Hepatocyte (in vitro differentiated cells): ENCODE measurements around the gene SORBS2. TPM values are rescaled to one million over a fixed set of nuclear protein-coding genes. Genes with fewer than 3 reads are reported as not detected.
A peak's percentile ranks its signal among the peaks of the same experiment; 100 is the strongest.

Source experiments
- DNase-seq: peaks from one replicate; pipeline ENCODE4 v3.0.0-alpha.2; 2016; ENCODE audit warnings: low spot score
- H2AFZ ChIP-seq: fragments of 200-600 bp; sonication (generic); 2 replicates; pipeline ENCODE4 v1.6.0; 2016; ENCODE audit warnings: antibody characterized with exemption, mild to moderate bottlenecking
- H3K27ac ChIP-seq: fragments of 200-600 bp; sonication (generic); 2 replicates; pipeline ENCODE4 v1.5.1; 2016; ENCODE audit warnings: mild to moderate bottlenecking
- H3K27me3 ChIP-seq: fragments of 200-600 bp; sonication (generic); 2 replicates; pipeline ENCODE4 v1.6.1; 2016
- H3K36me3 ChIP-seq: fragments of 200-600 bp; sonication (generic); replicated peaks from 2 replicates; pipeline ENCODE4 v1.5.1; 2016; ENCODE audit warnings: low read depth; ENCODE audit not compliant: insufficient read depth
- H3K4me1 ChIP-seq: fragments of 200-600 bp; sonication (generic); 2 replicates; pipeline ENCODE4 v1.5.1; 2016; ENCODE audit warnings: mild to moderate bottlenecking, moderate library complexity; ENCODE audit not compliant: insufficient read depth
- H3K4me2 ChIP-seq: fragments of 200-600 bp; sonication (generic); 2 replicates; pipeline ENCODE4 v1.6.0; 2016
- H3K4me3 ChIP-seq: fragments of 200-600 bp; sonication (generic); 2 replicates; pipeline ENCODE4 v1.5.1; 2016; ENCODE audit warnings: mild to moderate bottlenecking
- H3K79me2 ChIP-seq: fragments of 200-600 bp; sonication (generic); 2 replicates; pipeline ENCODE4 v1.6.0; 2017; ENCODE audit warnings: mild to moderate bottlenecking
- H3K9me2 ChIP-seq: fragments of 200-600 bp; sonication (generic); replicated peaks from 2 replicates; pipeline ENCODE4 v1.6.0; 2017; ENCODE audit warnings: mild to moderate bottlenecking; ENCODE audit not compliant: insufficient read depth
- H3K9me3 ChIP-seq: fragments of 200-600 bp; sonication (generic); 2 replicates; pipeline ENCODE4 v1.5.1; 2016; ENCODE audit warnings: low read depth, mild to moderate bottlenecking
- H4K20me1 ChIP-seq: fragments of 200-600 bp; sonication (generic); 2 replicates; pipeline ENCODE4 v1.6.0; 2016; ENCODE audit warnings: mild to moderate bottlenecking; ENCODE audit not compliant: insufficient read depth, poor library complexity, severe bottlenecking
- EZH2 ChIP-seq: fragments of 200-600 bp; sonication (generic); IDR thresholded peaks from 2 replicates; pipeline ENCODE4 v1.6.1; 2016; ENCODE audit warnings: antibody characterized with exemption, mild to moderate bottlenecking, borderline replicate concordance
- EZH2phosphoT487 ChIP-seq: fragments of 200-600 bp; sonication (generic); IDR thresholded peaks from one replicate; pipeline ENCODE4 v1.6.1; 2018; ENCODE audit warnings: antibody characterized with exemption, mild to moderate bottlenecking, low read depth, moderate library complexity; ENCODE audit not compliant: unreplicated experiment, severe bottlenecking
- WGBS: methylation state at CpG from one replicate; pipeline ENCODE4 v1.1.6; 2016; ENCODE audit warnings: low lambda C conversion rate; ENCODE audit errors: missing lambda C conversion rate; 5-methylcytosine and 5-hydroxymethylcytosine counted together
- polyA plus RNA-seq: library from polyadenylated mRNA; unstranded; fragments of >200 nt; fragmentation: Nextera tagmentation; extraction: Ambion mirVana; gene quantifications from 2 replicates; pipeline ENCODE4 v1.2.1, GENCODE V29; 2016
- total RNA-seq: library from RNA; depleted of rRNA; stranded (reverse); fragments of >200 nt; gene quantifications from 2 replicates; pipeline ENCODE4 v1.2.3, GENCODE V29; 2014
- TF ChIP-seq, protein P1 (sequence below): fragments of 200-600 bp; sonication (generic); IDR thresholded peaks from 2 replicates; pipeline ENCODE4 v1.5.1; 2016; ENCODE audit warnings: antibody characterized with exemption, mild to moderate bottlenecking; ENCODE audit not compliant: poor library complexity

Gene SORBS2
- total and polyA plus RNA-seq, 2 experiments from 2014 or later = 43.4 to 52.1 TPM

DNA sequence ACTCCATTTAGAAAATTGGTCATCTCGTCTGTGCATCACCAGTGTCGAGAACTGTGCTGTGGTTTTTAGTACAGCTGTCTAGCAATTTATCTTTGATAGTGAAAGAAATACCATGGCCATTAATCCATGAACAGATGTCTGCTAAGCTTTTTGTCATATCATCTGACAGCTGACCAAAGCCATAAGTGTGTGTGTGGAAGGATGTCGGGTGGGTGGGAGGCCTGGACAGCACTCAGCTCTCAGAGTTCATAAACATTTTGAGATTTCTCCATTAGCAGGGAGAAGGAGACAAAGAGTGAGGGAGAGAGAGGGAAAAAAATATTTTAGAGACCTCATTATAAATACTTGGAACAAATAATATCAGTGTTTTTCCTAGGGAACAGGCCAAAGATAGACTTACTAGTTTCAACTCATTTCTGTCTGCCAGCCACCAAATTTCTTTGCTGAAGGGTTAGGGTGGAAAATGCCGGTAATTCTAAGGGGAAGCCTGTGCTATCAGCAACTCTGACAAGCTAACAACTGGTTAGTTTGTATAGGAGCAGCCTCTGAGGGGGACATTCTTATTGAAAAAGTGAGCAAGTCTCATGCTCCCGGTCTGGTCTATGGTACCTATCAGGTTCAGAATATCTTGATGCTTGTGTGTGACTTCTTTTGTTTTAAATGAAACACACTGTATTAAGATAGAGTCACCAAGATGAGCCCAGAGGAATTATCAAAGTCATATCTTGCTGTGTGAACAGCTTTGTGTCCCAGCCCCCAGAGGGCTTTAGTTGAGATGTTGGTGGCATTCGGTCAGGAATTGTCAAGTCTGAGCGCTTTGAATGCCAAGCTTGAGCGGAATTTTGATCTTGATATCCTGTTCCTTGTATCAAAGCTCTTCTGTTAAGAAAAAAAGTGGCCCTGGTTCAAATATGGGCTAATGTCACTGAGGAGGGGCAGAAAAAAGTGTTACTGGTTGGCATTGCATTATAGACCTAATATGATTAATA, 234.7 kb downstream of the SORBS2 start:
- peak overlapping the region; percentile 4 for H3K4me2 ChIP-seq
- no peaks in the 10 kb centered on the region for H4K20me1 ChIP-seq
- TF ChIP-seq, protein P1, sequence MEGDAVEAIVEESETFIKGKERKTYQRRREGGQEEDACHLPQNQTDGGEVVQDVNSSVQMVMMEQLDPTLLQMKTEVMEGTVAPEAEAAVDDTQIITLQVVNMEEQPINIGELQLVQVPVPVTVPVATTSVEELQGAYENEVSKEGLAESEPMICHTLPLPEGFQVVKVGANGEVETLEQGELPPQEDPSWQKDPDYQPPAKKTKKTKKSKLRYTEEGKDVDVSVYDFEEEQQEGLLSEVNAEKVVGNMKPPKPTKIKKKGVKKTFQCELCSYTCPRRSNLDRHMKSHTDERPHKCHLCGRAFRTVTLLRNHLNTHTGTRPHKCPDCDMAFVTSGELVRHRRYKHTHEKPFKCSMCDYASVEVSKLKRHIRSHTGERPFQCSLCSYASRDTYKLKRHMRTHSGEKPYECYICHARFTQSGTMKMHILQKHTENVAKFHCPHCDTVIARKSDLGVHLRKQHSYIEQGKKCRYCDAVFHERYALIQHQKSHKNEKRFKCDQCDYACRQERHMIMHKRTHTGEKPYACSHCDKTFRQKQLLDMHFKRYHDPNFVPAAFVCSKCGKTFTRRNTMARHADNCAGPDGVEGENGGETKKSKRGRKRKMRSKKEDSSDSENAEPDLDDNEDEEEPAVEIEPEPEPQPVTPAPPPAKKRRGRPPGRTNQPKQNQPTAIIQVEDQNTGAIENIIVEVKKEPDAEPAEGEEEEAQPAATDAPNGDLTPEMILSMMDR = no peak
- TF ChIP-seq EZH2 (no peak), EZH2phosphoT487 (no peak)
- H3K9me2 ChIP-seq = no peaks in the 10 kb centered on the region
- H2AFZ ChIP-seq = peak overlapping the region; percentile 32
- no peaks in the 10 kb centered on the region for H3K79me2 ChIP-seq
- H3K4me1 ChIP-seq = peaks cover 12% of the 10 kb centered on the region
- no peak overlapping the region for H3K4me3 ChIP-seq
- H3K27me3 ChIP-seq = no peaks in the 10 kb centered on the region
- H3K36me3 ChIP-seq = no peaks in the 10 kb centered on the region
- WGBS = 54% methylated on average over 8 of the region's 8 CpGs
- DNase-seq = no peak
- H3K27ac ChIP-seq = peak overlapping the region; percentile 84
- H3K9me3 ChIP-seq = no peaks in the 10 kb centered on the region

DNA sequence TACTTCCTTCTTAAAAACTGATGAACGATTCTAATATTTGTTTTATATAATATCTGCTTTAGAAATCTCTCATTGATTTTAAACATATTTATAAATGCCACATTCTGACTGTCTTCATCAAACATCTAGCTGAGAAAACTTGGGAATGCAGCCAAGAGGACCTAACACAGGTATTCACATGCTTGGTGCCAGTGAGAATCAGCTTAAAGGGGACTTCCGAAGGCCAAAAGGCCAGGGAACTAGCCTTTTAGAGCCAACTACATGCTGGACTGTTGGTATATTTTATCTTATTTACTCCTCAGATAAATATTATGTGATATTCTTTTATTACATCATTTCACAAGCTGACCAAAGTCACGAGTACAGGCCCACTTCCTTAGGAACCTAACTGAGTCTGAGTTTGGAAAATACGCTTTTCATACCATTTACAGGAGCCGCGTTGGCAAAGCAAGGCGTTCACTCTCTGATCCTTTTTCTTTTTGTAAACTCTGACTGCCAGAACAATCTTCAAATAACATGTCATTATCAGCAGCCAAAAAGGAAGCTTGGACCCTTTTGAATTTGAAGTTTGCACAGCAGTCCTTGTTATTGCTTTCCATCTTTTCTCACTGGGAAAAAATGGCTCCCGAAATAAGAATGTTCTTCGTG, 235.6 kb downstream of the SORBS2 start:
- H3K4me3 ChIP-seq = no peak overlapping the region
- no peaks in the 10 kb centered on the region for H3K9me3 ChIP-seq
- 69% methylated on average over 9 of the region's 9 CpGs for WGBS
- no peaks in the 10 kb centered on the region for H3K9me2 ChIP-seq
- peaks cover 12% of the 10 kb centered on the region for H3K4me1 ChIP-seq
- H4K20me1 ChIP-seq = no peaks in the 10 kb centered on the region
- peak overlapping the region; percentile 4 for H3K4me2 ChIP-seq
- H3K27me3 ChIP-seq = no peaks in the 10 kb centered on the region
- H3K27ac ChIP-seq = peak overlapping the region; percentile 84
- DNase-seq = no peak
- H3K36me3 ChIP-seq = no peaks in the 10 kb centered on the region
- TF ChIP-seq EZH2phosphoT487 = no peak
- peak overlapping the region; percentile 32 for H2AFZ ChIP-seq
- no peaks in the 10 kb centered on the region for H3K79me2 ChIP-seq

DNA sequence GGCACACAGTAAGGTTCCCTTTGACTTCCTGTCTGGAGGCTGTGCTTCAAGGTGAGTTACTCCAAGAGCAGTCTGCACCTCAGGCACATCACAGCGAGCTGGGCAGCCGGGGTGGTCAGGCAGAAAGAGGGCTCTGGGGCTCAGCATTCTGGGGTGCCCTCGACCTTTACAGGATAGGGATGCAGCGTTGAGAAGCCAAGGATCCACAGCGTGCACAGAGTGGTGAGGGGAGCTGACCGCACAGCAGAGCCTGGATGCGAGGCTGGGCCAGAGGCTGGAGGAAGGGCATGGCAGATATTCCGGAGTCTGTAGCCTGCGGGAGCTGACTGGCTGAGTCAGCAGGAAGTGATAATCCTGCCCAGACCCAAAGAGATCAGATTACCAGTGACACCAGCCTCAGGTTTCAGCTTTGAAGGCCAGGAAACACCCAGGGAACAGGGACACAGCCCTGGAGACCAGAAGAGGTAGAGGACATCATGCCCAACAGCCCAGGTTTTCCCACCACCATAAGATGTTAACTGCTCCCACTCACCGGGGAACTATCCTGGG, 238.3 kb downstream of the SORBS2 start:
- no peak overlapping the region for H3K4me3 ChIP-seq
- H3K9me3 ChIP-seq = no peaks in the 10 kb centered on the region
- TF ChIP-seq EZH2phosphoT487 (no peak), EZH2 (no peak)
- TF ChIP-seq, protein P1 = no peak
- no peaks in the 10 kb centered on the region for H3K27me3 ChIP-seq
- H2AFZ ChIP-seq = peak overlapping the region; percentile 11
- H3K9me2 ChIP-seq = no peaks in the 10 kb centered on the region
- no peak overlapping the region for H3K4me2 ChIP-seq
- H4K20me1 ChIP-seq = no peaks in the 10 kb centered on the region
- H3K4me1 ChIP-seq = peaks cover 12% of the 10 kb centered on the region
- no peaks in the 10 kb centered on the region for H3K36me3 ChIP-seq
- DNase-seq = peak; percentile 47
- H3K79me2 ChIP-seq = no peaks in the 10 kb centered on the region
- 57% methylated on average over 10 of the region's 10 CpGs for WGBS
- peak overlapping the region; percentile 47 for H3K27ac ChIP-seq
